GM18499 (cell line): ENCODE measurements around the gene ACSM2A.
"Not testable (repeated sequence)": the region's sequence is repeated elsewhere in the genome, so short reads cannot be mapped to it uniquely, and the experiment has no call there.

ENCODE experiments used
- ATAC-seq: cut with Tn5 transposase; IDR thresholded peaks from one replicate; pipeline ENCODE4 v1.9.1; 2021; ENCODE audit warnings: moderate number of reproducible peaks; ENCODE audit not compliant: insufficient read depth, unreplicated experiment

The ACSM2A gene

DNA sequence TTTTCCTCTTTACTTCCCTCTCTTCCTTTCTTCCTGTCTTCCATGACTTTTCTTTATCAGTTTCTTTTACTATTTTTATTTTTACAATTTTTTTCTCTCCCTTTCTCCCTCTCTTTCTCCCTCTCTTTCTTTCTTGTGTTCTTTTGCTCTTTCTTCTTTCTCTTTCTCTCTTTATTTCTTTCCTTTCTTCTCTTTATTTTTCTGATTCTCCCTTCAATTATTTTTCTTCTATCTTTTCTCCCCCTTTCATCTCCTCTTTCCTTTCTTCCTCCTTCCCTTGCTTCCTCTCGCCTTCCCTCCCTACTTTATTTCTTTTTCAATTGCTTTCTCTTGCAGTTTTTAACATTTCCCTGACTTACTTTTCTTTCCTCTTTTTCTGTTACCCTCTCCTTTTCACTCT, 85.3 kb downstream of the ACSM2A start:
- not testable (repeated sequence) for ATAC-seq
